ENCODE data around the gene RIMBP3B. TPM values are rescaled to one million over a fixed set of nuclear protein-coding genes. Genes with fewer than 3 reads are reported as not detected.
"Not testable (repeated sequence)": the region's sequence is repeated elsewhere in the genome, so short reads cannot be mapped to it uniquely, and the experiment has no call there.

The RIMBP3B gene
- total RNA-seq, 1 experiment from 2014 or later = 0.25 TPM

GRCh38 chr22:21368603-21369310, 14.8 kb upstream of the RIMBP3B start:
- RAD21 ChIA-PET (ENCODE audit: low non-redundant PET in 1 of 2, low total read pairs in 2 of 2, uncharacterized antibody in 2 of 2, unreplicated experiment in 2 of 2); H3K9me3 ChIP-seq (ENCODE audit: control insufficient read depth in 1 of 2, insufficient read depth in 1 of 2, low read depth in 1 of 2, low read length in 2 of 2); H3K36me3 ChIP-seq (ENCODE audit: control insufficient read depth in 1 of 2, insufficient read depth in 2 of 2, low read length in 2 of 2); H2AFZ ChIP-seq (ENCODE audit: low read depth, low read length, poor library complexity, severe bottlenecking); ATAC-seq; H3K27ac ChIP-seq (ENCODE audit: low read depth, low read length); H3K4me3 ChIP-seq (replicated peaks in 1 of 2; ENCODE audit: low read depth in 1 of 2, low read length in 2 of 2); POLR2A ChIA-PET; H3K79me2 ChIP-seq (ENCODE audit: insufficient read depth, low read length); H4K20me1 ChIP-seq (ENCODE audit: insufficient read depth); H3K9ac ChIP-seq (ENCODE audit: low read length); H3K4me1 ChIP-seq (ENCODE audit: control insufficient read depth in 1 of 2, insufficient read depth in 2 of 2, low read length in 2 of 2); DNase-seq (ENCODE audit: low read depth, low spot score); H3K9me2 ChIP-seq (ENCODE audit: insufficient read depth); BruUV-seq (replicated peaks); CTCF ChIA-PET; intact Hi-C loops (cut with micrococcal nuclease); H3K27me3 ChIP-seq (ENCODE audit: insufficient read depth, low read length); H3K4me2 ChIP-seq (ENCODE audit: low read length): not testable (repeated sequence)

DNA sequence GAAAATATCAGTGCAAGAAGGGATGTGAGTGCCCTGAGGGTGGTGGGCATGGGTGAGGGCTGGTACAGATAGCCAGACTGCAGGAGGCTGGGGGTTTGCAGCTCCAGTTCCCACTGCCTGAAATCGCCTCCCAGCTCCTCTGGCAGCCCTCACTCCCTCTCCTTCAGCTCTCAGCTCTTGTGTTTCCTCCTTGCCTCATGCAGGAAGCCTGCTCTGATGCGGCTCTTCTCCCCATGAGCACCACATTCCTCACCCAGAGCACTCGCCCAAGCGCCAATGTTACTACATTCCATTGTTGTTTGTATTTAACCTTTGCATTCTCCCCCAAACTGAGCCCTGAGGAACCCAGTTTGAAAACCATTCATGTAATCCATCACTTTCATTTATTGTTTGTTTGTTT, 7.7 kb upstream of the RIMBP3B start:
- CTCF ChIA-PET; H4K20me1 ChIP-seq (ENCODE audit: insufficient read depth); BruUV-seq (replicated peaks); H3K9me3 ChIP-seq (ENCODE audit: control insufficient read depth in 1 of 2, insufficient read depth in 1 of 2, low read depth in 1 of 2, low read length in 2 of 2); H3K36me3 ChIP-seq (ENCODE audit: control insufficient read depth in 1 of 2, insufficient read depth in 2 of 2, low read length in 2 of 2); RAD21 ChIA-PET (ENCODE audit: low non-redundant PET in 1 of 2, low total read pairs in 2 of 2, uncharacterized antibody in 2 of 2, unreplicated experiment in 2 of 2); H3K4me3 ChIP-seq (replicated peaks in 1 of 2; ENCODE audit: low read depth in 1 of 2, low read length in 2 of 2); H3K9me2 ChIP-seq (ENCODE audit: insufficient read depth); H3K4me2 ChIP-seq (ENCODE audit: low read length); H3K9ac ChIP-seq (ENCODE audit: low read length); intact Hi-C loops (cut with micrococcal nuclease); ATAC-seq; DNase-seq (ENCODE audit: low read depth, low spot score); H3K27me3 ChIP-seq (ENCODE audit: insufficient read depth, low read length); H3K27ac ChIP-seq (ENCODE audit: low read depth, low read length); H2AFZ ChIP-seq (ENCODE audit: low read depth, low read length, poor library complexity, severe bottlenecking); H3K4me1 ChIP-seq (ENCODE audit: control insufficient read depth in 1 of 2, insufficient read depth in 2 of 2, low read length in 2 of 2); H3K79me2 ChIP-seq (ENCODE audit: insufficient read depth, low read length); POLR2A ChIA-PET: not testable (repeated sequence)

DNA sequence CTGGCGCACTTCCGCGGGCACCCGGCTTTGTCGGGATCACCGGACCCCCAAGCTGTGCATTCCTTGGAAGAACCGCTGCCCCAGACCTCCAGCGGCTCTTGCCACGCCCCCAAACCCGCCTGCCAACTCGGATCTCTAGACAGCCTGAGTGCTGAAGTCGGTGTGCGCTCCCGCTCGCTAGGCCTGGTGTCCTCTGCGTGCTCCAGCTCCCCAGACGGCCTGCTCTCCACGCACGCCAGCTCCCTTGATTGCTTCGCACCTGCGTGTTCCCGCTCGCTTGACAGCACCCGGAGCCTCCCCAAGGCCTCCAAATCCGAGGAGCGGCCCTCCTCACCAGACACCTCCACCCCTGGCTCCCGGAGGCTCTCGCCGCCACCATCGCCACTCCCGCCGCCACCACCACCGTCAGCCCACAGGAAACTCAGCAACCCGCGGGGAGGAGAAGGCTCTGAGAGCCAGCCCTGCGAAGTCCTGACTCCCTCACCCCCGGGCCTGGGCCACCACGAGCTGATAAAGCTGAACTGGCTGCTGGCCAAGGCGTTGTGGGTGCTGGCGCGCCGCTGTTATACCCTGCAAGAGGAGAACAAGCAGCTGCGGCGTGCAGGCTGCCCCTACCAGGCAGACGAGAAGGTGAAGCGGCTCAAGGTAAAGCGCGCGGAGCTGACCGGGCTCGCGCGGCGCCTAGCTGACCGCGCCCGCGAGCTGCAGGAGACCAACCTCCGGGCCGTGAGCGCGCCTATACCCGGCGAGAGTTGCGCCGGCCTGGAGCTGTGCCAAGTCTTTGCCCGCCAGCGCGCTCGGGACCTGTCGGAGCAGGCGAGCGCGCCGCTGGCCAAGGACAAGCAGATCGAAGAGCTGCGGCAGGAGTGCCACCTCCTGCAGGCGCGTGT, 1.2 kb downstream of the RIMBP3B start:
- H3K79me2 ChIP-seq (ENCODE audit: insufficient read depth, low read length); DNase-seq (ENCODE audit: low read depth, low spot score); H2AFZ ChIP-seq (ENCODE audit: low read depth, low read length, poor library complexity, severe bottlenecking); H3K27me3 ChIP-seq (ENCODE audit: insufficient read depth, low read length); H4K20me1 ChIP-seq (ENCODE audit: insufficient read depth); CTCF ChIA-PET; H3K9ac ChIP-seq (ENCODE audit: low read length); BruUV-seq (replicated peaks); POLR2A ChIA-PET; H3K4me2 ChIP-seq (ENCODE audit: low read length); RAD21 ChIA-PET (ENCODE audit: low non-redundant PET in 1 of 2, low total read pairs in 2 of 2, uncharacterized antibody in 2 of 2, unreplicated experiment in 2 of 2); H3K9me3 ChIP-seq (ENCODE audit: control insufficient read depth in 1 of 2, insufficient read depth in 1 of 2, low read depth in 1 of 2, low read length in 2 of 2); H3K9me2 ChIP-seq (ENCODE audit: insufficient read depth); H3K36me3 ChIP-seq (ENCODE audit: control insufficient read depth in 1 of 2, insufficient read depth in 2 of 2, low read length in 2 of 2); H3K27ac ChIP-seq (ENCODE audit: low read depth, low read length); H3K4me3 ChIP-seq (replicated peaks in 1 of 2; ENCODE audit: low read depth in 1 of 2, low read length in 2 of 2); intact Hi-C loops (cut with micrococcal nuclease); H3K4me1 ChIP-seq (ENCODE audit: control insufficient read depth in 1 of 2, insufficient read depth in 2 of 2, low read length in 2 of 2): not testable (repeated sequence)
- ATAC-seq = peak; percentile 57

DNA sequence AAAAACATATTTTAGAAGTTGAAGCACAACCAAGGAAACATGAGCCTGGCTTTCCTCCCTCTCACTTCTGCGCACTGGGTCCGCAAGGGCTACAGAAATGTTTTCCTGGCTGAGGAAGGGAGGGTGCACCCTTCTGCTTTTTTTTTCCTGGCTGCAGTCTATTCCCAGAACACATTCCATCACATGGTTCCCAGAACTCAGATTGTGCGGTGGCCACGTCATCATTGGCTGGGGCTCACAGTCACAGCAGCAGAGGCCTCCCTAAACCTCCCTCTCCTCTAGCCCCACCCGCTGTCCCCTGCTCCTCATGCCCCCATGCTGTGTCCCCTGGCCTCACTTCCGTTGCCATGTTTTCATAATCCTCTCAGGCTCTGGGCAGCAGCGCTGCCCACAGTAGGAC, 5.9 kb downstream of the RIMBP3B start:
- CTCF ChIA-PET; H3K9me2 ChIP-seq (ENCODE audit: insufficient read depth); H3K9me3 ChIP-seq (ENCODE audit: control insufficient read depth in 1 of 2, insufficient read depth in 1 of 2, low read depth in 1 of 2, low read length in 2 of 2); H3K27ac ChIP-seq (ENCODE audit: low read depth, low read length); H4K20me1 ChIP-seq (ENCODE audit: insufficient read depth); H3K9ac ChIP-seq (ENCODE audit: low read length); H3K4me1 ChIP-seq (ENCODE audit: control insufficient read depth in 1 of 2, insufficient read depth in 2 of 2, low read length in 2 of 2); intact Hi-C loops (cut with micrococcal nuclease); H3K79me2 ChIP-seq (ENCODE audit: insufficient read depth, low read length); H3K27me3 ChIP-seq (ENCODE audit: insufficient read depth, low read length); H3K36me3 ChIP-seq (ENCODE audit: control insufficient read depth in 1 of 2, insufficient read depth in 2 of 2, low read length in 2 of 2); POLR2A ChIA-PET; DNase-seq (ENCODE audit: low read depth, low spot score); H3K4me3 ChIP-seq (replicated peaks in 1 of 2; ENCODE audit: low read depth in 1 of 2, low read length in 2 of 2); H3K4me2 ChIP-seq (ENCODE audit: low read length); BruUV-seq (replicated peaks); H2AFZ ChIP-seq (ENCODE audit: low read depth, low read length, poor library complexity, severe bottlenecking); ATAC-seq; RAD21 ChIA-PET (ENCODE audit: low non-redundant PET in 1 of 2, low total read pairs in 2 of 2, uncharacterized antibody in 2 of 2, unreplicated experiment in 2 of 2): not testable (repeated sequence)

Data from HCT116 (cell line).